H9 (cell line): ENCODE results near the gene HNF1B. TPM values are rescaled to one million over a fixed set of nuclear protein-coding genes. Genes with fewer than 3 reads are reported as not detected.

Experiments used
- DNase-seq: peaks from one replicate; pipeline ENCODE4 v3.0.0-alpha.2; 2017
- H2AFZ ChIP-seq: one replicate; pipeline ENCODE4 v1.6.1; 2013; ENCODE audit warnings: mild to moderate bottlenecking, low read length, control low read depth, moderate library complexity
- H2AK5ac ChIP-seq: 2 replicates; pipeline ENCODE4 v1.6.1; 2013; ENCODE audit warnings: low read length, control low read depth, mixed read lengths; ENCODE audit not compliant: insufficient read length
- H2BK120ac ChIP-seq: one replicate; pipeline ENCODE4 v1.6.1; 2013; ENCODE audit warnings: low read depth, mild to moderate bottlenecking, low read length, control low read depth, inconsistent platforms; ENCODE audit not compliant: poor library complexity, severe bottlenecking
- H2BK12ac ChIP-seq: 2 replicates; pipeline ENCODE4 v1.6.1; 2013; ENCODE audit warnings: low read length, control low read depth, mixed read lengths, low read depth; ENCODE audit not compliant: insufficient read length
- H2BK15ac ChIP-seq: 2 replicates; pipeline ENCODE4 v1.6.1; 2013; ENCODE audit warnings: low read depth, low read length, control low read depth
- H2BK20ac ChIP-seq: one replicate; pipeline ENCODE4 v1.6.1; 2013; ENCODE audit warnings: low read depth, mild to moderate bottlenecking, low read length, control low read depth, inconsistent platforms; ENCODE audit not compliant: poor library complexity, severe bottlenecking
- H2BK5ac ChIP-seq: 2 replicates; pipeline ENCODE4 v1.6.1; 2013; ENCODE audit warnings: low read length, control low read depth, mixed read lengths; ENCODE audit not compliant: insufficient read length
- H3K14ac ChIP-seq: 2 replicates; pipeline ENCODE4 v1.6.1; 2013; ENCODE audit warnings: low read length, control low read depth; ENCODE audit not compliant: insufficient read depth
- H3K18ac ChIP-seq: 2 replicates; pipeline ENCODE4 v1.6.1; 2013; ENCODE audit warnings: low read depth, mild to moderate bottlenecking, mixed read lengths, low read length, control low read depth; ENCODE audit not compliant: insufficient read length
- H3K23ac ChIP-seq: 2 replicates; pipeline ENCODE4 v1.6.1; 2013; ENCODE audit warnings: low read length, control low read depth, mixed read lengths, low read depth; ENCODE audit not compliant: insufficient read length
- H3K23me2 ChIP-seq: 2 replicates; pipeline ENCODE4 v1.6.1; 2013; ENCODE audit warnings: low read depth, mild to moderate bottlenecking, mixed read lengths, low read length, control low read depth; ENCODE audit not compliant: insufficient read length, poor library complexity, severe bottlenecking
- H3K27ac ChIP-seq: 2 replicates; pipeline ENCODE4 v1.5.1; 2013; ENCODE audit warnings: low read length, control low read depth, mixed read lengths, low read depth; ENCODE audit not compliant: insufficient read length
- H3K27me3 ChIP-seq: 2 replicates; pipeline ENCODE4 v1.6.1; 2013; ENCODE audit warnings: low read length, control low read depth, inconsistent platforms; ENCODE audit not compliant: insufficient read depth
- H3K4ac ChIP-seq: 2 replicates; pipeline ENCODE4 v1.6.1; 2013; ENCODE audit warnings: low read depth, mild to moderate bottlenecking, control low read depth, inconsistent platforms, low read length, moderate library complexity
- H3K4me1 ChIP-seq: 2 replicates; pipeline ENCODE4 v1.6.1; 2013; ENCODE audit warnings: low read length, control low read depth, inconsistent platforms; ENCODE audit not compliant: insufficient read depth
- H3K4me2 ChIP-seq: 2 replicates; pipeline ENCODE4 v1.6.1; 2013; ENCODE audit warnings: low read length, control low read depth, mixed read lengths; ENCODE audit not compliant: insufficient read length, insufficient read depth
- H3K56ac ChIP-seq: 2 replicates; pipeline ENCODE4 v1.6.1; 2013; ENCODE audit warnings: low read depth, mild to moderate bottlenecking, mixed read lengths, low read length, control low read depth; ENCODE audit not compliant: insufficient read length
- H3K79me1 ChIP-seq: 2 replicates; pipeline ENCODE4 v1.6.1; 2013; ENCODE audit warnings: low read depth, mild to moderate bottlenecking, moderate library complexity, low read length, control low read depth, inconsistent platforms; ENCODE audit not compliant: insufficient read depth, poor library complexity, severe bottlenecking
- H3K79me2 ChIP-seq: 2 replicates; pipeline ENCODE4 v1.6.1; 2013; ENCODE audit warnings: low read length, control low read depth, inconsistent platforms; ENCODE audit not compliant: insufficient read depth
- H3K9ac ChIP-seq: 2 replicates; pipeline ENCODE4 v1.6.1; 2013; ENCODE audit warnings: low read length, control low read depth, mixed read lengths; ENCODE audit not compliant: insufficient read length; ENCODE audit errors: extremely low read depth
- H3K9me3 ChIP-seq: one replicate; pipeline ENCODE4 v1.6.1; 2013; ENCODE audit warnings: low read depth, low read length, inconsistent platforms; ENCODE audit not compliant: control insufficient read depth
- H3T11ph ChIP-seq: one replicate; pipeline ENCODE4 v1.6.1; 2013; ENCODE audit warnings: mild to moderate bottlenecking, low read length, control low read depth, inconsistent platforms
- H4K20me1 ChIP-seq: one replicate; pipeline ENCODE4 v1.6.1; 2013; ENCODE audit not compliant: control insufficient read depth, insufficient read length, insufficient read depth
- H4K5ac ChIP-seq: 2 replicates; pipeline ENCODE4 v1.6.1; 2013; ENCODE audit warnings: low read depth, mild to moderate bottlenecking, mixed read lengths, low read length, control low read depth; ENCODE audit not compliant: insufficient read length
- H4K8ac ChIP-seq: replicated peaks from 2 replicates; pipeline ENCODE4 v1.6.1; 2013; ENCODE audit warnings: low read length, control low read depth, mixed read lengths, low read depth; ENCODE audit not compliant: insufficient read length
- H4K91ac ChIP-seq: 2 replicates; pipeline ENCODE4 v1.6.1; 2013; ENCODE audit warnings: low read depth, mild to moderate bottlenecking, moderate library complexity, mixed read lengths, low read length, control low read depth; ENCODE audit not compliant: insufficient read length
- H3K27ac Mint-ChIP-seq, 3 experiments: 2 replicates in 2 of 3; 3 replicates in 1 of 3; pipeline ENCODE4 v1.8.0; 2020 to 2021; ENCODE audit warnings: mixed read lengths in 3 of 3, mild to moderate bottlenecking in 1 of 3, moderate library complexity in 1 of 3
- H3K27me3 Mint-ChIP-seq: 2 replicates; pipeline ENCODE4 v1.8.0; 2021; ENCODE audit warnings: low read depth, mild to moderate bottlenecking, moderate library complexity, mixed read lengths
- H3K36me3 Mint-ChIP-seq, 3 experiments: 2 replicates in 2 of 3; 3 replicates in 1 of 3; pipeline ENCODE4 v1.8.0; 2020 to 2021; ENCODE audit warnings: low read depth in 3 of 3, mixed read lengths in 3 of 3; ENCODE audit not compliant: insufficient read depth in 1 of 3
- H3K4me1 Mint-ChIP-seq, 2 experiments: 2 replicates each; pipeline ENCODE4 v1.8.0; 2020; ENCODE audit warnings: mixed read lengths in 2 of 2
- H3K4me3 Mint-ChIP-seq, 2 experiments: 2 replicates in 1 of 2; 3 replicates in 1 of 2; pipeline ENCODE4 v1.8.0; 2020 to 2021; ENCODE audit warnings: mild to moderate bottlenecking in 2 of 2, mixed read lengths in 2 of 2, moderate library complexity in 1 of 2
- H3K9me3 Mint-ChIP-seq, 2 experiments: 2 replicates in 1 of 2; 3 replicates in 1 of 2; pipeline ENCODE4 v1.8.0; 2020; ENCODE audit warnings: mild to moderate bottlenecking in 2 of 2, mixed read lengths in 2 of 2, moderate library complexity in 1 of 2
- WGBS: extraction: QIAGEN DNeasy Blood & Tissue Kit; methylation state at CpG from one replicate; pipeline ENCODE4 v1.1.7; 2013; ENCODE audit warnings: missing lambda C conversion rate, low lambda C conversion rate, mixed read lengths; ENCODE audit not compliant: insufficient read length; ENCODE audit errors: extremely low coverage; 5-methylcytosine and 5-hydroxymethylcytosine counted together
- total RNA-seq: library from RNA; stranded (reverse); gene quantifications from 2 replicates; pipeline ENCODE4 v1.2.1, GENCODE V29; 2021
- TF ChIP-seq, protein P1 (sequence below): fragments of 200-600 bp; sonication (generic); conservative IDR thresholded peaks from 3 replicates; pipeline ENCODE4 v1.8.0; 2021; ENCODE audit warnings: antibody characterized with exemption, mild to moderate bottlenecking

HNF1B gene
- total RNA-seq, 1 experiment from 2014 or later: not detected

DNA sequence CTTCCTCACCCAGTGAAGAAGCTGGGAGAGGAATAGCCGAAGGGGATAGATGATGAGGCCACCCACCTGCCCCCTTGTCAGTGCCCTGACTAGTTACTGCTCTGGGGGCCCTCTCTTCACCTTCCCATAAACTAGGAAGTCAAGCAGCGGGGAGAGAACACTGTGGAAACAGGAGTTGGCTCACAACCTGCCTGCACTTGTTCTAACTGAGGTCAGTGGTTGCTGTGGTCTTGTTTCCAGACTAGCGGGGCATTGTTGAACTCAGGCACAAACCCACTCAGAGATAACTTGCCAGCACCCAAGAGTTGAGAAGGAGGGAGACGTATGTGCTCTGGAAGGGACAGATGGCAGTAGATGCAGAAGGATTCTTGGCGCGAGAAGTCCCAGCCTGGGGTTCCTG, 53.1 kb downstream of the HNF1B start:
- Histone ChIP-seq H3K56ac (no peak overlapping the region), H2BK5ac (no peak overlapping the region), H3K79me2 (no peaks in the 10 kb centered on the region), H4K20me1 (no peaks in the 10 kb centered on the region), H3T11ph (no peak overlapping the region), H3K4ac (no peak overlapping the region), H3K9ac (no peak overlapping the region), H2BK15ac (no peak overlapping the region), H4K8ac (no peak overlapping the region), H4K91ac (no peak overlapping the region), H3K9me3 (no peaks in the 10 kb centered on the region), H3K27me3 (no peaks in the 10 kb centered on the region), H3K79me1 (no peaks in the 10 kb centered on the region), H4K5ac (no peak overlapping the region), H3K27ac (no peak overlapping the region), H3K4me2 (no peak overlapping the region), H2AFZ (no peak overlapping the region), H3K23me2 (no peaks in the 10 kb centered on the region), H3K14ac (no peak overlapping the region), H3K4me1 (no peaks in the 10 kb centered on the region), H2BK12ac (no peak overlapping the region), H3K18ac (no peak overlapping the region), H3K23ac (no peak overlapping the region), H2BK120ac (no peak overlapping the region), H2AK5ac (no peak overlapping the region), H2BK20ac (no peak overlapping the region)
- no peak overlapping the region; a peak in 1 of 7 replicates for H3K27ac Mint-ChIP-seq
- TF ChIP-seq, protein P1, sequence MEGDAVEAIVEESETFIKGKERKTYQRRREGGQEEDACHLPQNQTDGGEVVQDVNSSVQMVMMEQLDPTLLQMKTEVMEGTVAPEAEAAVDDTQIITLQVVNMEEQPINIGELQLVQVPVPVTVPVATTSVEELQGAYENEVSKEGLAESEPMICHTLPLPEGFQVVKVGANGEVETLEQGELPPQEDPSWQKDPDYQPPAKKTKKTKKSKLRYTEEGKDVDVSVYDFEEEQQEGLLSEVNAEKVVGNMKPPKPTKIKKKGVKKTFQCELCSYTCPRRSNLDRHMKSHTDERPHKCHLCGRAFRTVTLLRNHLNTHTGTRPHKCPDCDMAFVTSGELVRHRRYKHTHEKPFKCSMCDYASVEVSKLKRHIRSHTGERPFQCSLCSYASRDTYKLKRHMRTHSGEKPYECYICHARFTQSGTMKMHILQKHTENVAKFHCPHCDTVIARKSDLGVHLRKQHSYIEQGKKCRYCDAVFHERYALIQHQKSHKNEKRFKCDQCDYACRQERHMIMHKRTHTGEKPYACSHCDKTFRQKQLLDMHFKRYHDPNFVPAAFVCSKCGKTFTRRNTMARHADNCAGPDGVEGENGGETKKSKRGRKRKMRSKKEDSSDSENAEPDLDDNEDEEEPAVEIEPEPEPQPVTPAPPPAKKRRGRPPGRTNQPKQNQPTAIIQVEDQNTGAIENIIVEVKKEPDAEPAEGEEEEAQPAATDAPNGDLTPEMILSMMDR: no peak
- DNase-seq: no peak
- peaks cover 6 to 8% (median 6%) of the 10 kb centered on the region in 3 experiments; a peak in 5 of 7 replicates for H3K36me3 Mint-ChIP-seq
- H3K4me3 Mint-ChIP-seq: no peak overlapping the region
- H3K27me3 Mint-ChIP-seq: peaks cover 7% of the 10 kb centered on the region
- peaks cover 11 to 16% of the 10 kb centered on the region in 2 experiments for H3K9me3 Mint-ChIP-seq
- WGBS: no CpG with 5 or more reads among the region's 6 CpGs
- peaks cover 0 to 8% of the 10 kb centered on the region in 2 experiments; a peak in 1 of 4 replicates for H3K4me1 Mint-ChIP-seq
